H1 (cell line): ENCODE measurements around the gene SOX13. TPM values are rescaled to one million over a fixed set of nuclear protein-coding genes. Genes with fewer than 3 reads are reported as not detected.

Experiments
- MAFK ChIP-seq: IDR thresholded peaks from 2 replicates; pipeline ENCODE4 v1.6.1; 2012; ENCODE audit warnings: low read depth, mild to moderate bottlenecking, improper control_type of control experiment, low read length
- polyA plus RNA-seq, 7 experiments: library from polyadenylated mRNA; depleted of rRNA in 3 of 7; stranded (reverse) in 5 of 7; unstranded in 2 of 7; fragments of >200 nt in 5 of 7; fragments of 200-250 nt in 2 of 7; gene quantifications; 1 replicate in 5 of 7; 2 replicates in 1 of 7; 4 replicates in 1 of 7; pipeline versions ENCODE4 v1.2.1 to v1.2.3, GENCODE V29; 2011 to 2013; ENCODE audit warnings: missing spikeins in 2 of 7, mixed read lengths in 2 of 7
- total RNA-seq: library from RNA; stranded (reverse); fragmentation: NEBNext Ultra II Directional; extraction: Animal tissue kit (Norgen Biotek cat#: 25700); gene quantifications from 2 replicates; pipeline ENCODE4 v1.2.1, GENCODE V29; 2021

The SOX13 gene
- total and polyA plus RNA-seq, 2 of the 8 experiments (the other 6 are each of a cell fraction or from before 2014, with no cell fraction given) = 113 to 173 TPM

DNA sequence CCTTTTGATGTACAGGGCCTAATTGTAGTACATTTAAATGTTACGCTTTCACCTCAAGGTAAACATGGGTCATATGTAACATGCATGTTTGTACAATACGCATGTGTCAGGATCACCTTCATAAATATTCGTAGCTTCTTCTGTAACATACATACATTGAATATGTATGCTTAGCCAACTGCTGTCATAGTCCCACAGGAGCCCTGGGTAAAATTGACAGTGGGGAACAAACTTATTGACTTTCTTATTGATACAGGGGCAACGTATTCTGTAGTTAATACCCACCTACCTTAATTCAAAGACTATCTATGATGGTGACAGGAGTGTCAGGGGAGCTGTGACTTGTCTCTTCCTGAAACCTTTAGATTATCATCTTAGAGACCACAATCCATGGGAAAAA lies 96.9 kb downstream of the SOX13 start (continued):
- no peak for TF ChIP-seq MAFK
